Pons (tissue), 1 donor: ENCODE results near the gene AHNAK.
"Not testable (repeated sequence)": the region's sequence is repeated elsewhere in the genome, so short reads cannot be mapped to it uniquely, and the experiment has no call there.

Experiments
- DNase-seq: peaks from one replicate; pipeline ENCODE4 v3.0.0-alpha.2; 2016; ENCODE audit warnings: low spot score

Gene AHNAK

GRCh38 chr11:62387381-62387780 is 159.2 kb downstream of the AHNAK start:
- DNase-seq, result no peak

GRCh38 chr11:62386083-62386482 is 160.5 kb downstream of the AHNAK start:
- DNase-seq, result not testable (repeated sequence)

- DNase-seq, result no peak
These were observed 162.8 kb downstream of the AHNAK start for GRCh38 chr11:62383822-62384221.
